Left colon (tissue), 2 donors: ENCODE results near the gene MMP15. TPM values are rescaled to one million over a fixed set of nuclear protein-coding genes. Genes with fewer than 3 reads are reported as not detected.
"Not testable (repeated sequence)": the region's sequence is repeated elsewhere in the genome, so short reads cannot be mapped to it uniquely, and the experiment has no call there.

Experiments
- ATAC-seq: fragments of 200-7000 bp; cut with Tn5 transposase; one replicate; pipeline ENCODE4 v1.9.1; 2020; ENCODE audit warnings: mild to moderate bottlenecking, moderate library complexity
- DNase-seq, 2 donors: peaks; one replicate each; pipeline ENCODE4 v3.0.0-alpha.2; 2020
- intact Hi-C, 2 donors: fragments of 100-400 bp; cut with DNase I in 1 of 2; cut with micrococcal nuclease in 1 of 2; formaldehyde crosslinking; loops; one replicate each; pipeline versions ENCODE4 v1.11.2 to v1.14.0; 2022; cut with DNase I, micrococcal nuclease
- total RNA-seq, 2 donors: library from RNA; stranded (reverse); fragmentation: NEBNext Ultra II Directional; extraction: Animal tissue kit (Norgen Biotek cat#: 25700); gene quantifications; one replicate each; pipeline ENCODE4 v1.2.1, GENCODE V29; 2021
- donor health status: DM: no; HTN: no; CAD: no.
- donor health status: DM: yes; HTN: yes; CAD: no.

MMP15 gene
- total RNA-seq, 2 donors from 2014 or later, result 113 to 127 TPM

DNA sequence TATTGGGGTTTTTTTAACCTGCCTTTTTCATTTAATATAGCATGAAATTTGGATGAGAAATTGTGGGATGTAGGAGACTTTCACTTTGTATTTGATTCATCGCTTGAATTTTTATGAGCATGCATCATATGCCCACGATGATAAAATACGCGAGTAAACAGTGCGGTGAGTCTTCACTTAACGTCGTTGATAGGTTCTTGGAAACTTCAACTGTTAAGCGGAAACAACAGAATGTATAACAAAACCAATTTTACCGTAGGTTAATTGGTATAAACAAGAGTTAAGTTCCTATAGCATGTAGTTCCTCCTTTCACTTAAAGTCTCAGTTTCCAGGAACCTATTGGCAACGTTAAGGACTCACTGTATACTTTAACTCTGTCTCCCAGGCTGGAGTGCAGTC, 28.7 kb downstream of the MMP15 start:
- intact Hi-C loops, result no loop called here
- ATAC-seq (no peak), DNase-seq (no peak)

DNA sequence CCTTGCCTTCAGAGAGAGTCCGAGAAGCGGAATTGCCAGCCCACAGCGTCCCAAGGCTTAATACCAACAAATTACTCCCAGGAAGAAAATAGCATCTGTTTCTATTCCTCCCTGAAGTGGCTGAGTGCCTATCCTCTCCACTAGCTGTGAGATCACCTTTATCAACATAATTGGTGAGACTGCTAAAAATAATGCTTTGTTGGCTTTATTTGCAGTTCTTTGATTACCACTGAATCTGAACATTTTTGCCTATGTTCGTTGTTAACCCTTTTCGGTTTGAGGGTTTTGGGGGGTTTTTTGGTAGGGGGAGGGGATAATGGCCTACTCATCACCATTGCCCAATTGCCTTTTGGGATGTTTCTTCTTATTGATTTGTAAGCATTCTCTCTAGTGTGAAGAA, 31.0 kb downstream of the MMP15 start:
- ATAC-seq (no peak), DNase-seq (no peak)
- intact Hi-C loops, result no loop called here

DNA sequence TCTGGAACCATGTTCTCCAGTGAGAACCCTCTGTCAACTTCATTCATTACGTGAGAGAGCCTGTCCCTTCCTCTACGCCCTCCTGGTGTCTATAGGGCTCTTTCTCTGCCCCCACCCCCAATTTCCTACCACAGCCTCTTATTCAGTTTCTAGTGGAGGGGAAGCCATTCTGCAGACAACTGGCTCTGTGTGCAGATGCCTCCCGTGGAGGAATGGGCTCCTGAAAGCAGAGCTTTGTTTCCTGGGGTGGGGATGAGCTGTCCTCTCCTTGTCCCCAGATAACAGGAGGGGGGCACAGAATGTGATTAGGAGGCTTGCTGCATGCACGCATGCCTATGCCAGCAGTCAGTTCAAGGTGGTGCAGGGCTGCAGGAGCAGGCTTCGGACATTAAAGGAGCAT, 31.6 kb downstream of the MMP15 start:
- intact Hi-C loops, result no loop called here
- ATAC-seq, result no peak
- DNase-seq, result no peak

DNA sequence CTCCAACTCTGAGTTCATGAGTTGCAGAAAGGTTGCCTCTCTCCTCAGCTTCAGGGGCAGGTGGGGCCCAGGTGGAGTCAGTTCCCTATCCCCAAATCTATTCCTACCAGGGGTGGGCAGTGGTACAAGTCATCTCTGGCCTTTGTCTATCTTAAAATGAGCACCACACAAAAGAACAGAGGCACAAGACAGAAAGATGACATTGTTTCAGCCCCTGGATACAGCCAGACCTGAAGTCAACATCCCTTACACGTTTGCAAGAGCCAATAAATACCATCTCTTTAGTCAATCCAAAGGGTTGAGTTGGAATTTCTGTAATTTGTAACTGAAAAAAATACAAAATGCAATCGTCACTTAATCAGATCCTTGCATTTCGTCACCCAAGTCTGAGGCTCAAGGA, 32.2 kb downstream of the MMP15 start:
- no peak for ATAC-seq
- DNase-seq, result no peak
- intact Hi-C loops, result no loop called here

DNA sequence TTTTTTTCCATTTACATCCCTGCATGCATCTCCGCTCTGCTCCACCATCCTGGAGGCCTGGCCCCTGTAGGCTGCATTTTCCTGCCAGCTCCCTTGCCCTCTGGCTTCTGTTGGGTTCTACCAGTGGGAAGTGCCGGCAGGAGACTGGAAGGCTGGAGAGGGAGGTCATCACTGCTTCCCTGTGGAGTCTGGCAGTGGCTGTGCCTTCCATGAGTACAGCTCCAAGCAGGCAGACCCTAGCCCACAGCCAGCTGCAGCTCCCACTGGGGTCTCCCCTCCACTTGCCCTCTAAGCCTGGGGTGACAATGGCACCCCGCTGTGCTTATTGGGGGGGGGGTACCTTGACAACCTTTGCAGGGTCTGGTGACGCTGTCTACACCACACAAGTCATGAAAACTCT, 37.3 kb downstream of the MMP15 start:
- DNase-seq (no peak), ATAC-seq (no peak)
- intact Hi-C loops, result no loop called here

DNA sequence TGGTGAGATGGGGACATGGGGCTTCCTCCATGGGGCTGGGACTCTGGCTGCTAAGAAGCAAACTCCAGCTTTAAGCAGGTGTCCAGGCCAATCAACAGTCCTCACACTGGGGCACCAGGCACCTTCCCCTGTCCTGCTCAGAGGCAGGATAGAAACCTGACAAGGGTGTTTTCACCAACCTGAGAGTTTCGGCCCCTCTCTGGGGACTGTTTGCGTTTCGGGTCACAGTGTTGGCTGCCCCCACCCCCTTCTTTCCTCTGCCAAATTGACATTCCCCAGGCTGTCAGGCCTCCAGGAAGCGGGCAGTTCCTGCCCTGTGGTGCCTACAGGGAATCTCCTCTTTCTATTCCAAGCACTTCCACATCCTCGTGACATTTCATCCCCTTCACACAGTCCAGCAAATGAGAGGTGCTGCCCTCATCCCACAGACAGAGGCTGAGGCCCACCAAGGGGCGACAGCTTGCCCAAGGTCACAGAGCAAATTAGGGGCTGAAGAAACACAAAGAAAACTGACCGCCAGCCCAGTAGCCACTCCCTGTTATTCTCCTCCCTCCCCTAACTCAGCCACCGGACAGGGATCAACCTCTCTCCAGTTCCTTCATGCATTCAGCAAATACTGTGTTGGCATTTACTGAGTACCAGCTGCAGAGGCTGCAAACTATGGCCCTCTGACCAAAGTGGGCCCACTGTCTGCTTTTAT, 38.0 kb downstream of the MMP15 start:
- intact Hi-C loops, result no loop called here
- ATAC-seq (no peak), DNase-seq (no peak)

DNA sequence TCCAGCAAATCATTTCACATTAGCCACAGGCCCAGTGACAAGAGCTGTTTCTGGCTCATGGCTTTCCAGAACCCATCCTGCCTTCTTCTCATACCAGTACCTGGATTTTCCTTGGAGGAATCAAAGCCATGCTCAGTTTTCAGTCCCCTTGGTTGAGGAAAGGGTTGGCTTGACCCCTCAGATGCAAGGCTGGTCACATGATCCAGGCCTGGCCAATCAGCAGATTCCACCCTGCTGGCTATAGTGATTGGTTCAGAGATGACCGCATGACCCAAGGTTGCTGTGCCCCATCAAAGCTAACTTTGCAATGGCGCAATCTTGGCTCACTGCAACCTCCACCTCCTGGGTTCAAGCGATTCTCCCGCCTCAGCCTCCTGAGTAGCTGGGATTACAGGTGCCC, 45.0 kb downstream of the MMP15 start:
- ATAC-seq (no peak), DNase-seq (no peak)
- intact Hi-C loops, result no loop called here

DNA sequence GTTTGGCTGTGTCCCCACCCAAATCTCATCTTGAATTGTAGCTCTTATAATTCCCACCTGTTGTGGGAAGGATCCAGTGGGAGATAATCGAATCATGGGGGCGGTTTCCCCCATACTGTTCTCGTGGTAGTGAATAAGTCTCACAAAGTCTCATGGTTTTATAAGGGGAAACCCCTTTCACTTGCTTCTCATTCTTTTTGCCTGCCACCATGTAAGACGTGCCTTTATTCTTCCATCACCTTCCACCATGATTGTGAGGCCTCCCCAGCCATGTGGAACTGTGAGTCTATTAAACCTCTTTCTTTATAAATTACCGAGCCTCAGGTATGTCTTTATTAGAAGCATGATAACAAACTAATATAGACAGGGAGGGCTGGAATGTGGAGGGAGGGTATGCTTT, 46.6 kb downstream of the MMP15 start:
- ATAC-seq, intact Hi-C loops: not testable (repeated sequence)

DNA sequence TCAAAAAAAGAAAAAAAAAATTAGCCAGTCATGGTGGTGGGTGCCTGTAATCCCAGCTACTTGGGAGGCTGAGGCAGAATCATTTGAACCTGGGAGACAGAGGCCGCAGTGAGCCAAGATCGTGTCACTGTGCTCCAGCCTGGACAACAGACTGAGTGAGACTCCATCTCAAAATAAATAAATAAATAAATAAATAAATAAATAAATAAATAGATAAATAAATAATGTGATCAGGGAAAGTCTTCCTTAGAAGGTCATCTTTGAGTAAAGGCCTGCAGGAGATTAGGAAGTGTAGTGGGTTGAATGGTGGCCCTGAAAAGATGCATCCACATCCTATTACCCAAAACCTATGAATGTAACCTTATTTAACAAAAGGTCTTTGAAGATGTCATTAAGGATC, 47.5 kb downstream of the MMP15 start:
- DNase-seq, intact Hi-C loops, ATAC-seq: not testable (repeated sequence)

More for the DNA sequence above, 46.6 kb downstream of the MMP15 start:
- not testable (repeated sequence) for DNase-seq

DNA sequence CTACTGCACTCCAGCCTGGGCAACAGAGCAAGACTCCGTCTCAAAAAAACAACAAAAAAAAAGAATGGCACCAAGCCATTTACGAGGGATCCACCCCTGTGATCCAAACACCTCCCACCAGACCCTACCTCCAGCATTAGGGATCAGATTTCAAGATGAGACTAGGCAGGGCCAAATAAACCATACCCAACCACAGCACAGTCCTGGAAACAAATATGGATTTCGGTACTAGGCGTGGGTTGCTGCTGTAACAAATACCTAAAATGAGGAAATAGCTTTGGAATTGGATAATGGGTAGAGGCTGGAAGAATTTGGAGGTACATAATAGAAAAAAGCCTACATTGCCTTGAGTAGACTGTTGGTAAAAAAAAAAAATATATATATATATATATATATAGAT, 49.1 kb downstream of the MMP15 start:
- intact Hi-C loops, result no loop called here
- no peak for DNase-seq
- no peak for ATAC-seq

DNA sequence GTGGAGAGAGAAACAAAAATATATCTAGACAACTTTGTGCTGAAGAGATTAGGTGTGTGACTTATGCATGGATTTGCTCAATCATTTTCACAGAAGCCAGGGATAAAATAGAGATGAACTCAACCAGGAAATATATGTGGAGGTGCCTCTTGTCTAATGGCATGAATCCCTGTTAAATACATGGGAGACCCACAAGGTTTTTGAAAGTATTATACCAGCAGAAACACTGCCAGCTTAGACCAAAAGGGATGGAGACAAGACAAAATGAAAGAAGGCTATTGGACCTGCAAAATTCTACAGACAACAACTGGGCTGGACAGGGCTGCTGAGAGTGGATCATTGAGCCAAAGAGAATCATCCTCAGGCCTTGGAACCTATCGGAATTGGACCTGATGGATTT, 51.0 kb downstream of the MMP15 start:
- no peak for DNase-seq
- no peak for ATAC-seq
- intact Hi-C loops, result no loop called here

DNA sequence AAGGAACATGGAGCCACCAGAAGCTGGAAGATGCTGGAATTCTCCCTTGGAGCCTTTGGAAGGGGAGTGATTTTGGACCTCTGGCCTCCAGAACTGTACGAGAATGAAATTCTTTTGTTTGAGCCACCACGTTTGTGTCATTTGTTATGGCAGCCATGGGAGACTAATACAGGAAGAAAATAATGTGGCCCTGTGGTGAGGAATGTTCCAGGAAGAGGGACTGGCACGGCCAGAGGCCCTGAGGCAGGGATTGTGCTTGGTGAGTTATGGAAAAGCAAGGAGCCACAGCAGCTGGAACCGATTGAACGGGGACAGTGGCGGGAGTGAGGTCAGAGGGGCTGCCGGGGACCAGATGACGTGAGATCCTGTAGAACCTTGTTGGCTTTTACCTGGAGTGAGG, 52.2 kb downstream of the MMP15 start:
- intact Hi-C loops, result no loop called here
- no peak for DNase-seq
- ATAC-seq, result no peak

DNA sequence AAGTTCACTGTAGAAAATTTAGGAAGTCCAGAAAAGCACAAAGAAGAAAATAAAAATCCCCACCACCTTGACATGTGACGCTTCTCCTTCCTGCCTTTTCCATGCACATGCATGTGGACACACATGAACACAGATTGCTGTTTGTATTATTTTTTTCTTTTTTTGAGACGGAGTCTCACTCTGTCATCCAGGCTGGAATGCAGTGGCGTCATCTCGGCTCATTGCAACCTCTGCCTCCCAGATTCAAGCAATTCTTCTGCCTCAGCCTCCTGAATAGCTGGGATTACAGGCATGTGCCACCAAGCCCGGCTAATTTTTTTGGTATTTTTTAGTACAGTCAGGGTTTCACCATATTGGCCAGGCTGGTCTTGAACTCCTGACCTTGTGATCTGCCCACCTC, 55.1 kb downstream of the MMP15 start:
- ATAC-seq, intact Hi-C loops, DNase-seq: not testable (repeated sequence)

DNA sequence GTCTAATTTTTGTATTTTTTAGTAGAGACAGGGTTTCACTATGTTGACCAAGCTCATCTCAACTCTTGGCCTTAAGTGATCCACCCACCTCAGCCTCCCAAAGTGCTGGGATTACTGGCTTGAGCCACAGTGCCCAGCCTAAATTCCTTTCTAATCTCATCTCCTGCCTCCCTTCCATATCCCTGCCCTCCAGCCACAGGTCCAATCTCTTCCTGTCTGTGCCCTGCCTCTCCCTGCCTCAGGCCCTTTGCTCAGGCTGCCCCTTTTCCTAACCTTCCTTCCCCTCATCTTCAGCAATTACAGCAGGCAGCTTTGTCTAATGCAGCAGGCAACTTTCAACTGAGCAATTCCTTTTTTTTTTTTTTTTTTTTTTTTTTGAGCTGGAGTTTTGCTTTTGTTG, 56.8 kb downstream of the MMP15 start:
- DNase-seq (no peak), ATAC-seq (no peak)
- intact Hi-C loops, result no loop called here

DNA sequence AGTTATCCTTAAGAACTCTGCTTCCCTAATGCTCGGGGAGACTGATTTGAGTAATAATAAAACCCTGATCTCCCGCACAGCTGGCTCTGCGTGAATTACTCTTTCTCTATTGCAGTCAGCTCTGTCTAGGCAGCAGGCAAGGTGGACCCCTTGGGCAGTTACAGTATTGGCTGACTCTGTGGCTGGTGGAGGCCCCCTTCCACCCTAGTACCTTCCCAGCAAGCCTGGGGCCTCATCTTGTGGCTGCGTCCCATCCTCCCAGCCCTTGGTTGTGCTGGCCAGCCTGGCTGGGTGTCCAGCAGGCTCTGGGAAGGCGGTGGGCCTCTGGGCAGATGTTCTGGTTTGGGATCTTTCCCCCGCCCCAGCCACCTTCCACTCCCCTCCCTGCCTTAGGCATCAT, 59.1 kb downstream of the MMP15 start:
- intact Hi-C loops, result no loop called here
- DNase-seq, result no peak
- no peak for ATAC-seq

DNA sequence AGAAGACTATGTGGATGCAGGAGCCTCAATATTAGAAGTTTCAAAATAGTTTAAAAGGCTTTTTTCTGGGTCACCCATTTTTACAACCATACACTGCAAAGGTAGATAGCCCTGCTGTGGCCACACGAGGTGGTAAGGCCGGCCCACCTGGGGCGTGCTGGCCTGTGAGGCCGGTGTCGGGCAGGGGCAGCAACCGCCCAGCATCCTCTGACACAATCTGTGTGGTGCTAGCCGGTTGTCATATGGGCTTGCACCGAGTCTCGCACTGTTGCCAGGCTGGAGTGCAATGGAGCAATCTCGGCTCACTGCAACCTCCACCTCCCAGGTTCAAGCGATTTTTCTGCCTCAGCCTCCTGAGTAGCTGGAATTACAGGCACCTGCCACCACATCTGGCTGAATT, 59.6 kb downstream of the MMP15 start:
- intact Hi-C loops, result no loop called here
- ATAC-seq, result no peak
- no peak for DNase-seq

DNA sequence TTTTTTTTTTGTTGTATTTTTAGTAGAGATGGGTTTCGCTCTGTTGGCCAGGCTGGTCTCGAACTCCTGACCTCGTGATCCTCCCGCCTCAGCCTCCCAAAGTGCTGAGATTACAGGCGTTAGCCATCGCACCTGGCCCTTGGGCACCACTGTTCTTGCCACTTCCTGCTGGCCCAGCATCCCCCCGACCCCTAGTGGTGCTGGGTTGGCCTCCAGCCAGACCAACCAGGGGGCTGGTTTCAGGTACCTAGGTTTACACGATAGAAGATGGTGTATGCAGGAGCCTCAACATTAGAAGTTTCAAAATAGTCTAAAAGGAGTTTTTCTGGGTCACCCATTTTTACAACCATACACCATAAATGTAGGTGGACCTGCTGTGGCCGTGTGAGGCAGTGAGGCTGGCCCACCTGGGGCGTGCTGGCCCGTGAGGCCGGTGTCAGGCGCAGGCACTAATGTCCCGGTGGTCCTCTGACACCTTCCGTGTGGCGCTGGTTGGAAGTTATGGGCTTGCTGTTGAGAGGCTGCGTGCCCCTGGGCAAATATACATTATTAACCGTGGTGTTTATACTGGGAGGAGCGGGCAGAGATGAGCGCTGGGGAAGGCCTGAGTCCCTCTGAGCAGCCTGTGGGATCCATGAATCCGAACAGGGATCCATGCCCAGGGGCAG, 60.2 kb downstream of the MMP15 start:
- intact Hi-C loops, result no loop called here
- no peak for DNase-seq
- ATAC-seq, result no peak

DNA sequence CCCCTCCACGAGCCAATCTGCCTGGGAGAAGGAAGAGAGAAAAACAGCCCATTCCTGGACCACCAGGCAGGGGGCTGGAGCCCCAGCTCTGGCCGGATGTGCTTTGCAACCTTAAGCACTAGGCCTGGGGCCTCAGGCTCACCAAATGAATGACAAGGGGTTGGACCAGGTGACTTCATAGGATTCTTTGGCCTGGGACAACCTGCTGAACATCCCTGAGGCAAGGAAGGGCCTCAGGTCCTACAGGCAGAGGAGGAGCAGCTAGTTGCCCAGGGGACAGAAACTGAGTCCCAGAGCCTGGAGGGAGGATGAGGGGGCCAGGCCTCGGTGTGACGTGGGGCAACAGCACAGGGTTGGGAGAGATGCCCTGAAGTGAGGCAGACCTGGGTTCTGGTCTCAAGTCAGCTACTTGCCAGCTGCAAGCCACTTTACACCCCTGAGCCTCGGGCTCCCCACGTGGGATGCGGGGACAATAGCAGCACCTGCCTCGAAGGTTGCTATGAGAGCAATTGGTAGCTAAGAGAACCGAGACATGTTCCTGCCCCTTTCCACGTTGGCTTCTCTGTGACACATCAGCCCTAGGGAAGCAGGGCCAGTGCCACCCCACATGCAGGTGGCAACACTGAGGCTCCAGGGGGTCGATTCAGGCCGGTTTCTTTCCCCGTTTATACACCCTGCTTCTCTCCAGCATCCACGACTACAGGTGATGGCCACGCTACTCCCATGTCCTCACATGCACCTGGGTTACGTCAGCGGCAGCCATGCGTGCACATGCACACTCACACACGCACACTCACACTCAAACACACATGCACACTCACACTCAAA, 61.0 kb downstream of the MMP15 start:
- ATAC-seq, result no peak
- intact Hi-C loops, result no loop called here
- DNase-seq, result no peak

DNA sequence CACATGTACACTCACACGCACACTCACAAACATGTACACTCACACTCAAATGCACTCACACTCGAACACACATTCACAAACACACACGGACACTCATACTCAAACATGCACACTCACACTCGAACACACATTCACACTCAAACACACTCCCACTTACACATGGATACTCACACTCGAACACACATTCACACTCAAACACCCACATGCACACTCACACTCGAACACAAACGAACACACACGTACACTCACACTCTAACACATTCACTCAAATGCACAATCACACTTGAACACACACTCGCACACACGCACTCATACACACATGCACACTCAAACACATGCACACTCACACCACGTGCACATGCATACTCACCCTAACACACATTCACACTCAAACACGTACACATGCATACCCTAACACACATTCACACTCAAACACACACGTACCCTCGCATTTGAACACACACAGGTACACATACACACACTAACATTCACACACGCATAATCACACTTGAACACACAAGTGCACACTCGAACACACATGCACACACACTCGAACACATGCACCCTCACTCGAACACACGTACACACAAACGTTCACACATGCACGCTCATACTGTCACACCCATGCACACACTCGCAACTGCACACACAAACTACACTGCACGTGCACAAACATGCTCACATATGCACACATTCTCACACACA, 61.8 kb downstream of the MMP15 start:
- no peak for DNase-seq
- no peak for ATAC-seq
- intact Hi-C loops, result no loop called here
